GM18858 (cell line): ENCODE measurements around the gene CAMK2B.

Experiments
- ATAC-seq: cut with Tn5 transposase; IDR thresholded peaks from one replicate; pipeline ENCODE4 v1.9.1; 2021; ENCODE audit not compliant: unreplicated experiment

The CAMK2B gene

DNA sequence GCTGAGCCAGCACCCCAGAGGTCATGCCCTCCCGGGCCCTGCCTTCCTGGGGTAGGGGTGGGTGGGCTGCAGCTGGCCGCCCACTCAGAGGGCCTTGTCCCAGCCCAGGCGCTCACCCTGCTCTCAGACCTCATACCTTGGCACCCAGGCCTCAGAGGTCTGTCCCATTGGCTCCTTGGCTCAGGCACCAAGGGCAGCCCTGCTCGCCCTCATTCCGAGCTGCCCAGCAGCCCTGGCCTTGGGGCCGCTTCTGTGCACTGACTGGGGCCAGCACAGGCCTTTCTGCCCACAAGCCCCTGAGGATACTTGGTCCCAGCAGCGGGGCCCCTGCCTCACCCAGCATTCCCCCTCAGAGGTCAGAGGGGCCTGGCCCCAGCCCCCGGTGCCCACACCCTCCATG, 90.3 kb downstream of the CAMK2B start:
- ATAC-seq: no peak

DNA sequence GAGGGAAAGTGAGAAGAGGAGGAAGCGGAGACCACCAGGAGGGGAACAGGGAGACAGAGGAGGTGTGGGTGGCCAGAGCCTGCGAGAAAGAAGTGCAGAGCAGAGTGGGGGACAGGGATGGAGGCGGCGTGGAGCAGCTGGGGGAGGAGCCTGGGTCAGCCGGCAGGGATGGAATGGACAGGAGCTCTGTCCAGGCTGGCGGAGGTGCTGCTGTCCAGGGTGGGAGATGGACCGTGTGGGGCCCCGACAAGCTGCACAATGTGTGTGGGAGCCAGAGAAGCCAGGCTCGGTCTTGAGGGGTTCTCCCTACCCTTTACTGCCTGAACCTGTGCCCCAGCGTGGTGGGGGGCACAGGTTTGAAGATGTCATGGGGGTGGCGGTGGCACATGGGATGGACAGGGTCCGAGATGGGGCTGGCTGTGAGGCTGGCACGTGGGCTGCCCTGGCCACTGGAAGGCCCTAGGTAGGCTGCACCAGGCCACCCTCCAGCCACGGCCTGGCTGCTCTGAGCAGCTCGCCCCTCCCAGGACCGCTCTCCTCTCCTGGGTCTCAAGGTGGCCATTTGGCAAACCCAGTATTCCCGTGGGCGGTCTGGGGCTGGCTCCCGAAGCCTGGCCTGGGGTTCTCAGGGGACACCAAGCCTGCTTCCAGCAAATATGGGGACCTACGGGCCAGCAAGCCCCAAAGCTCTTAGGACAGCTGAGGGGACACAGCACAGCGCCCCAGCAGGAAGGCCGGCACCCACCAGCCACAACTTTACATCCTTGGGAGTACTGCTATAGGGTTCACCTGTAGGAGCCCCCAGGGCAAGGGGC, 92.3 kb downstream of the CAMK2B start:
- no peak for ATAC-seq

DNA sequence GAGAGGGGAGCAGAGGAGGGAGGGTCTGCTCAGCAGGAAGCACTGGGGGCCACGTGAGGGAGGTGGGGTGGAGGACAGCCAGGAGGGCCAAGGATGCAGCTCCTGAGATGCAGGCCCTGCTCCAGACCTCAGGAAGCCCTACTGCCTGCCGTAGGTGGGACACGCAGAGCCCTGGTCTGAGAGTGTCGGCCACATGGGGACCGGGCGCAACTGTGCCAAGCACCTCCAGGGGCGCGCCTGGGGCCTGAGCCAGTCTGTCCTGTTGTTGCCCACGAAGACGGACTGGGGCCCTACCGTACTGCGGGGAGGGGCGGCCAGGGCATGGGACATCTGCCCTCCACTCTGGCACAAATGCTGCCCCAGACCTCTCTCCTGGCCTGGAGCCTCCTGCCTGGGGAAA, 93.0 kb downstream of the CAMK2B start:
- no peak for ATAC-seq

DNA sequence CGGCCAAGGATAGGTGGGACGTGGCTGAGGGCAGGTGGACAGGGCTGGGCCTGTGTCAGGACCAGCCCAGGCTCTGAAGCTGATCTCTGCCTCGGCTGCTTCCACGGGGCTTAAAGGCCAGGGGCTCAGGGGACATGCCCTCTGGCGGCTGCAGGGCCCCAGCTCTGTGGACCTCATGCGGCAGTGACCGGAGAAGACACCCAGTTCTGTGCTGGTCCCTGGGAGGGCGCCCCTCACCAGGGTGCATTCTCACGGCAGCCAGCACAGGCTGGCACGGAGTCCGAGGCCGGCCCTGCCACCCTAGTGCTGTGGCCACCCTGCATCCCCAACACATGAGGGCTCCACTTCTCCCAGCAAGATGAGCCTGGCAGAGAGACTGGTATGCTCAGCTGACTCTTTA, 94.3 kb downstream of the CAMK2B start:
- ATAC-seq: no peak

DNA sequence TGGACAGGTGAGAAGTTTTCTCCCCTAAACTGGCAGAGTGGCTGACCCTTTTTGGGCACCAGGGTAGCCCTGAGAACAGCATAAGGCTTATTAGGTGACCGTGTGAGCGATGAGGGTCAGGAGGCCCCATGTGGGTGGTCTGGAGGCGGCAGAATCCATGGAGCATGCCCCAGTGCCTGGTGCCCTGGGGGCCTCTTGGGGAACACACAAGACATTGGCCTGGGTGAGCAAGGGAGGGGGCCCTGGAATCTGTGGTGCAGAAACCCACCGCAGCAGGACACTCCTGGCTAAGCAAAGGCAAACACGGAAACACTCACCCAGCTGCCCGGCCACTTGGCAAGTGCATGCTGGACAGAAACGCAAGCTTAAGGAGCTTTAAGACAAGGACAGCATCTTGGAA, 95.1 kb downstream of the CAMK2B start:
- ATAC-seq: no peak

DNA sequence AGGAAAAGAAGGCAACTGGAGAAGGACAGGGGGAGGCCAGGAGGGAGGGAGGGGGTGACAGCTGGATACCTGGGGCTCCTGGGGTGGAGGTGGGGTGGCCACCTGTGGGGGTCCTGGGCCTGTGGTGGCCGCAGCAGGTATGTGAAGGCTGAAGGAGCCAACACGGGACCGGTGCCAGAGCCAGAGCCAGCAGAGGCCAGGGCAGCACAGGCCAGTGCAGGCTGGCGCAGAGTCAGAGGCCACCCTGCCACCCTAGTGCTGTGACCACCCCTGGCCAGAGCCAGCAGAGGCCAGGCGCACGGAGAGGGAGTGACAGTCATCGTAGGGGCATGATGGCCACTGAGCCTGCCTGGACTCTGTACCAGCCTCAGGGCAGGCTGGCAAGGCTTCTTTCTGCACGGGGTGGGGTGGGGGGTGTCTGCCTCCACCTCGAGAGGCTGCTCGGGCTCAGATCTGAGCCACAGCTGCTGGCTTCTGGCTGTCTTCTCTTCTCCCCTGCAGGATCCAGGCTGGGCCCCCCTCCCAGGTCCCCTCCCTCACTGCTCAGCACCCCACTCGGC, 95.8 kb downstream of the CAMK2B start:
- ATAC-seq: no peak

DNA sequence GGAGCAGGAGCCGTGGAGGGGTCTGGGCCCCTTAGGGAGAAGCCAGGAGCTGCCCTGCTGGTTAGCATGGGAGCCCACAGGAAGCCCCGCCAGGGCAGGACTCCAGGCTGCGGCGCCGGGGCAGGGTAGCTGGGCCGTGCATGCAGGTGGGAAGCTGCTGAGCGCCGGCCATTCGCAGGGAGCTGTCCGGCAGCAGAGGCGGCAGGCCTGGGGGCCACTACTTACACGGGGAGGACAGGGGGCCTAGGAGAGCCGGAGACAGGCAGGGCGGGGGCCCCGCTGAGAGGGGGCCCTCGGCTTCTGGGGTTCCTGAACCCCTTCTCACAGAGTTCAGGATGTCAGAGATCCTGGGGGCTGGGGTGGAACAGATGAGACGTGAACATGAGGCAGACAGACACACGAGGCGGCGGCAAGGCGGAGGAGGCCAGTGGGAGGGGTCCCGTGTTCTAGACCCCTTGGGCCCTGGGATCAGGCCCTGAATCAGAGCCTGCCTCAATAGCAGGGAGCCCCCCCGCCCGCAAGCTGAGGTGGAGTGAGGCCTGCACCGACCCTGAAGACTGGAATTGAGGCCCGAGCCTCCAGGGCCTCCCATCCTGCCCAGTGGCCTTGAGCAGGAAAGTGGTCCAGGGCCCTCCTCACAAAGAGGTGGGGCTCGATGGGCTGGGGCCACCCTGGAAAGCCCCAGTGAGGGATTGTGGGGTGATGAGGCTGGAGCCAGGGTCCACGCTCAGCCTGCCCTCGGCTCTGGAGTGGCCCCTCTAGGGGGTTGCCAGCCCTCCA, 96.6 kb downstream of the CAMK2B start:
- no peak for ATAC-seq

DNA sequence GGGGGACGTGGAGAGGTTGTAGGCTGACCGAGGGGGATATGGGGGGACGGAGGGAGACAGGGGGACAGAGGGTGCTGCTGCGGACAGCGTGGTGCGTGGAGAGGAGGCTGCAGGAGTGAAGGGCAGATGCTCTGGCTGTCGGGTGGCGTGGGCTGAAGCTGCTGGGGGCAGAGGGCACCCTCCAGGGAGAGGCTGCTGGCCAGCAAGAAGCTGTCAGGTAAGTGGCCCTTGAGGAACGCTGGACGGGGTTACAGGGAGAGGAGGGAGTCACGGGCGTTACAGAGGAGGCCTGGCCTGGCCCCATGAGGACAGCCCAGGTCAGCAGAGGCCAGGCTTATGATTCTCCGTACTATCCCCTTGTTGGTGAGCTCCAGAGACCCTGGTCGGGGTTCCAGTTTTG, 97.5 kb downstream of the CAMK2B start:
- no peak for ATAC-seq

DNA sequence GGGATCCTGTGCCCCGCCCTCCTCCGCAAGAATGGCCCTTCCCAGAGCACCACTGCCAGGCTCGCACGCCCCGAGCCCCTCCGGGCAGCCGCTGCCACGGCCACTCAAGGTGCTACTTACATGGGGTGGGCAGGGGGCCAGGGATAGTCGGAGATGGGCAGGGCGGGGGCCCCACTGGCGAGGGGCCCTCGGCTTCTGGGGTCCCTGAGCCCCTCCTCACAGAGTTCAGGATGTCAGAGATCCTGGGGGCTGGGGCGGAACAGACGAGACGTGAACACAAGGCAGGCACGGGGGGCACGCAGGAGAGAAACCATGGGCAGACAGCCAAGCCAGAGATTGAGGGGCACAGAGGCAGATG, 99.0 kb downstream of the CAMK2B start:
- no peak for ATAC-seq

DNA sequence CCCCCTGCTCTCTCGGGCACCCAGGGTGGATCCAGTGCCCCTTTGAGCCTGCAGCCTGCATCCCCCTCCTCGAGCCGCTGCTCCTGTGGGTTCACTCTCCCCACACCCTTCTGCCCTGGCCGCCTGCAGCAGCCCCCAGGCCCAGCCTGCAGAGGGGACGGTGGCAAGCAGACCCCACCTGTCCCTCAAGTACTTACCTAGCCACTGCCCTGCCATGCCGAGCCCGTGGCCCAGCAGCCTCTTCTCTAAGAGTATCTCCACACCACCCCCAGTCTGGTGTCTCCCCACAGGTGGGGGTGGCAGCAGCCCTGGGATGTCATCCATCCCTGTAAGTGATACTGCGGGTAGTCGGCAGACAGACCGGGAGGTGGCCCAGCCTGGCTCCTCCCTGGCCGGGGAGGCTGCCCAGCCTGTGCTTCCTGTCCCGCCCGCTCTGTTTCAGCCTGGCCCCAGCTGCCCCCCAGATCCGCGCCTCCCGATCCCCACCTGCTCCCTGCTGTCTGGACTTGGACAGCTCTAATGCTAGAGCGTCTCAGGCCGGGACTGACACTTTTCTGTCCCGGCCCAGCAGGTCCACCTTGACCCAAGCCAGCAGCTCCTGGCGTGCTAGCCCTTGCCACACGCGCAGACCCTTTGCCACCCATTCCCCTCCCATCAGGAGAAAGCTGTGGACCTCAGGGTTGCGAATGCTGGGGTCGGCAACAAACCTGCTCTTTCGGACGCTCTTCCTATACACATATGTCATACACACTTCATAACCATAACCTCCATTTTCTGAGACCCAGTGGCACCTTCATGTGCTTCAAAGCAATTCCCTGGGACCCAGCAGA, 99.6 kb downstream of the CAMK2B start:
- ATAC-seq: no peak

DNA sequence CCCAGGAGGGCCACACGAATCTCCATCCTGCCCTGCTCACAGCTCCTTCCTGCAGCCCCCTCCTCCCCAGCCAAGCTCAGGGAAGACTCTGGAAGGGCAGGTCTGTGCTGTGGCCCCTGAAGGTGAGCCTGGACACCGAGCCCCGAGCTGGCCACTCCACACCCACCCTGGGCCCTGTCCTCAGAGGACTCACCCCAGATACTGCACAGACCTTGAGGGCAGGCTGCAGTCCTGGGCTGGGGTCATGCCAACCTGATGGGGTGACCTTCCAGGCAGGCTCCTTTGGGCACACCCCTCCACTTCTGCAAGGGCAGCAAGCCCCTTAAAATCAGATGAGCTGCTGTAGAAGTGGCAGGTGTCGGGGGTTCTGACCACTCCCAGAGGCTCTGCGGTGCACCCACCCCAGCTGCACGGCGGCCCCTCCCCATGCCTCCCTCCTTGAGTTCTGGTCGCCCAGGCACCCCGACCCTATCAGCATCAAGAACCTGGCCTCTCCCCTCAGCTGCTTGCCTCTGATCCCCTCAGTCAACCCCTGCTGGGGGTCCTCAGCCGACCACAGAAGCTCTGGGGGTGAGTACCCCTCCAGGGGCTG, 100.3 kb downstream of the CAMK2B start:
- no peak for ATAC-seq

DNA sequence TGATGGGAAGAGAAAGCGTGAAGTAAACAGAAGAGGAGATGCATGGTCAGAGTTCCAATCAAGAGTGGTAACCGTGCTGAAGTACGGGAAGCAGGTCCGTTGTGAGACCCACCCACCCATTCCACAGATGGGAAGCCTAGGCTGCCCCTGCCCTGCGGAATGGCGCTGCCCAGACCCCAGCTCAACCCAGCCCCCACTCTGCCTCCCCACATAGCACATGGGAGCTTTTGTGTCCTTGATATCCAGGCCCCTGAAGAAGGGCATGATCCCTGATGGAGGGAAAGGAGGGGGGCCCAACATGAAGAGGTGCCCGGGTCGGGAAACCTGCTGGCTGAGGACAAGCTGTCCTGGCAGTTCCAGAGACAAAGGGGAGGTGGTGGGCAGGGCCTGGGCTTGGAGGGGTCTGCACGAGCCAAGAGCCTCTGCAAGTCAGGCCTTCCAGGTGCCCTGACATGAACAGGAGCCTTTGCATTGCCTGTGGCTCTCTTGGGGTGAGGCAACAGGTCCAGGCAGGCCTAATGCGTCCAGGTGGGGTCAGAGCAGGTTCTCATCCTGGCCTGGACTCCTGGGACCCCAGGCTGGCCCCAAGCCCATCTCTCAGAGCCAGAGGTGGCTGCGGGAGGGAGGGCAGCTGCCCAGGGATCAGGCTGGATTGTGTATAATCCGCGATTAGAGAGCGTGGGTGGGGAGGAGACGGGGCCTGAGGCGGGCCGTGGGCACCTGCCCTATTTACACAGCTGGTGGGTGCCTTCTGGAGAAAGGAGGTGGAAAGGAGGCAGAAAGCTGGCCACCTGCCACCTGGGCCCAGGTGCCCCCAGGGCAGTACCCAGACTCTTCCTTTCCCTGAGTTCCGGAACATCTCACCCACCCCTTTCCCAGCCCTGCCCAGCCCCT, 101.1 kb downstream of the CAMK2B start:
- ATAC-seq: no peak

DNA sequence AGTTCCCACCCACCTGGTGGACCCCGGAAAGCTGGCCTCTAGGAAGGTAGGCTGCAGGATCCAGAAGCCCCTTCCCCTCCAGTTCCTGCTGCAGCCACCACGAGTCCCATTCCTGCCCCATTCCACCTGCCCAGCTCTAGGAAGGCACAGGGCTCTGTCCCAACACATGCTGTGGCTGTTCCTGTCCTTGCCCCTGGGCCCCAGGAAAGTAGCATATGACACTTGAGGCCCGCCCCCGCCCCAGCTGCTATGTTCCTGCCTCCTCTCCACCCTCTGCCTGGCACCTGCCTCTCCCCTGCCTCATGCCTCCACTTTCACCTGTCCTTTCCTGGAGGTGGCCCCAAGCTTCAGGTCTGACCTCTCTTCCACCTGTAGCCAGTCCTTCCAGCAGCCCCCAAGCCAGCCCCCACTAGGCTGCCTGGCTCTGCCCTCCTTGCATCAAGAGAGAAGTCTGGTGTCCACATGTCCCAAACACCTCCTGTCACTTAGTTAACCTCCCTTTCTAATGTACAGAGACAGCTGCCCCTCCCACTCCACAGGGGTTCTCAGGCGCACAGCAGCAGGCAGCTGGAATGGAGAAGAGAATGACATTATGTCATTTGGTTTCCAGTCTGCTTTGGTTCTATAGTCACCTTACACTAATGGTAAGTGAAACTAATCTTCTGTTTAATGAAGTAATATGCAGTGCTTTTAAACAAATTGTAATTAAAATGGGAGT, 101.9 kb downstream of the CAMK2B start:
- ATAC-seq: no peak

DNA sequence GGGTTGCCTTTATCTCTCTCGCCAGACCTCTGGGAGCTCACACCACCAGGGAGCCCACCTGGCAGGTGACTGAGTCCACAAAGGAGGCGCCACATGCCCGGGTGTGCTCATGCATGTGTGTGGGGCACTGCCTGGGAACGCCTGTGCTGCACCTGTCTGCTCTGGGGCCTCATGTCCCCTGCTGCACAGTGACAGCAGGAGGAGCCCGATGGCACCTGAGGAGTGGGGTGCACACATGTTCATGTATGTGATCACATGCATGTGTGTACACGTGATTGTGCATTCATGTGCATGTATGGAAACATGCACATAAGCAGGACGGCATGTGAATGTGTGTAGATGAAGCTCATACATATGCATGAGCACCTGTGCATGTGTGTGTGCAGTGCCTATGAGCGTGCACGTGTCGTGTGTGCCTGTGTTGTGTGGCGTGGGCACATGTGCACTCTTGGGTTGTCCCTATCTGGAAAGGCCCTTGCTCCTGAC, 102.6 kb downstream of the CAMK2B start:
- ATAC-seq: no peak

DNA sequence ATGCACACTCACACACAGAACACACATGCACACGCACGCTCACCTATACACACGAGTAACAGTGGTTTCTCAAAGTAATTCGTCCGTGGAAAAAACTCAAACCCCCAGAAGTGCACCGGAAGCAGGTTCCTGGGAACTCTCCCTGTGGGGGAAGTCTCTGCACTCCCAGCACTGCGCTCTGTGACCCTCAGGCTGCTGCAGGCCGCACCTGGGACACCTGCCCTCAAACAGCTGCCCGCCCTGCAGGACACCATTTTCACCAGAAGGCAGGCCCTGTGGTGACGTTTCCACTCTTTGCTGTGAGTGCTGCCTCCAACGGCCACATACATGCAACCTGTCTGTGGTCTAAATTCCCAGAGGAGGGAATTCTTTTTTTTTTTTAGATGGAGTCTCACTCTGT, 103.3 kb downstream of the CAMK2B start:
- no peak for ATAC-seq

DNA sequence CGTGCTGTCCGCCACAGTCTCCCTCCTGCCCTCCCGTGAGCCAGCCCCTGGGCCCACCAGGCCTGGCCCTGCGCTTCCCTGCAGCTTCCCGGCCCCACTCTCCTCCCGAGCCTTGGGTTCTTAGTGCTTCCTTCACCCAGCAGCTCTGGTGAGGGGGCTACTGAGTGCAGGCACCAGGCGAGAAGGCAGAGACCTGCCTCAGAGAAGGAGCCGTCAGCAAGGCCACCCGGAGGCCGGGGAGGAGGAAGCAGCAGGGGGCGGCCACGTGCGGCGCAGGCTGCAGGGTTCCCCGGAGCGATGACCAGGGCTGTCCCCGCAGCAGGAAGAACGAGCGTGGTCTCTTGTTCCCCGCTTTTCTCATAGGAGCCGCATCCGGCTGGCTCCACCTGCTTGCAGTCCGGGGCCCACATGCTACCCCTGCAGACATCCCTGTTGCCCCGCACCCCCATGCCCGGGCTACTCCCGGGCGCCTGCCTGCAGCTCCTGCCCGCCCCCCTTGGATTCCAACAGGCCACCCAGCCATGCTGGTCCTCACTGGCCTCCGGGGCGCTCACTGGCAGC, 104.1 kb downstream of the CAMK2B start:
- no peak for ATAC-seq

DNA sequence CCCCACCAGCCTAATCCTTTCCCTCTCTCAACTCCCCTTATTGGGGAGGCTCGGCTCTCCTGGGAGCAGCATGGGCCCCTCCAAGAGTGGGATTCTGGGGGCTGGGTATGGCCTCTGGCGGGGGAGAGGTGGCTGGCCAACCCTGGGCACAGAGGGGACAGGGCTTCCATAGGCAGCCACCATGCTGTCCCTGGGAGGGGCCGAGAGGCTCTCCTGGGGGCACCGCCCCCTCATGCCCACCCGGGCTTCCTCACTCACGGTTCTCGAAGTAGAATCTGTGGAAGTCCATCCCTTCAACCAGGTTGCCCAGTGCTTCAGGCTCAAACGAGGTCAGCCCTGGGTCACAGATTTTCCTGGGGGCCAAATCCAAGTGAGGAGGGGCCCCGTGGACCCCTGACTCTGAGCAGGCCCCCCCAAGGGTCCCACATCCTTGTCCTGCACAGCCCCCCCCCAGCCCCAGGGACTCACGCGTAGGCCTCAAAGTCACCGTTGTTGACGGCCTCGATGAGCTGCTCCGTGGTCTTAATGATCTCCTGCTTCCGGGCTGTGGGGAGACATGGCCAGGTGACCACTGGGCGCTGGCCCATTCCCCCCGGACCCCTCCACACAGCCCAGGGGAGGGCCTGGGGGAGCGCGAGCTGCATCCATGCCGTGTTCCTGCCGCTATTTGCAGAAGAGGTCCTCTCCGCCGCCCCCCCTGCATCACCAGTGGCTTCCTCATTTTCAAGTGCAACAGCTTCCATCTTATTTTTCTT, 104.9 kb downstream of the CAMK2B start:
- ATAC-seq: no peak

DNA sequence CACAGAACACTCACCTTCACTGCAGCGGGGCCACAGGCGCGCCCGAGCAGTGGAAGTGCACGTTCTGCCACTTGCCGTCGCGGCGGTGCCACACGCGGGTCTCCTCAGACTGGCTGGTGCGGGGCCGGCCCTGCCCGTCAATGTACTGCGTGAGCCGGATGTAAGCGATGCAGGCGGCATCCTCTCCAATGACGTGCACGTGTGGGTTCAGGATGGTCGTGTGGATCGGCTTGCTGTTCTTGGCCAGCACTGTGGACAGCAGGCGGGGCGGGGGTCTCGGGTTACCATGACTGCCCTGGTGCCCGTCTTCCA, 105.4 kb downstream of the CAMK2B start:
- ATAC-seq: no peak
